Activated naive CD4-positive, alpha-beta T cell treated with anti-CD3 and anti-CD28 coated beads, Interleukin-2, amount 10 ng/mL, durations not matched to agents 7 days and 5 days (primary cell): ENCODE data around the gene C17orf50.

ENCODE experiments used
- CTCF ChIA-PET: fragments of 350-600 bp; sonication (Branson Sonifier 250); formaldehyde crosslinking; loops from one replicate; lab custom pipeline; 2021; ENCODE audit warnings: antibody characterized with exemption; lab: Charles Lee
- DNase-seq: peaks from one replicate; pipeline ENCODE4 v3.0.0-alpha.2; 2020
- H3K27ac Mint-ChIP-seq: one replicate; pipeline ENCODE4 v1.8.0; 2021; ENCODE audit warnings: mild to moderate bottlenecking, moderate library complexity, mixed read lengths
- H3K27me3 Mint-ChIP-seq: one replicate; pipeline ENCODE4 v1.8.0; 2021; ENCODE audit warnings: mild to moderate bottlenecking, mixed read lengths
- H3K36me3 Mint-ChIP-seq: one replicate; pipeline ENCODE4 v1.8.0; 2021; ENCODE audit warnings: mixed read lengths
- H3K4me1 Mint-ChIP-seq: one replicate; pipeline ENCODE4 v1.8.0; 2021; ENCODE audit warnings: mixed read lengths
- H3K4me3 Mint-ChIP-seq: one replicate; pipeline ENCODE4 v1.8.0; 2021; ENCODE audit warnings: mild to moderate bottlenecking, moderate library complexity, mixed read lengths
- H3K9me3 Mint-ChIP-seq: one replicate; pipeline ENCODE4 v1.8.0; 2021; ENCODE audit warnings: mixed read lengths

Gene C17orf50

DNA sequence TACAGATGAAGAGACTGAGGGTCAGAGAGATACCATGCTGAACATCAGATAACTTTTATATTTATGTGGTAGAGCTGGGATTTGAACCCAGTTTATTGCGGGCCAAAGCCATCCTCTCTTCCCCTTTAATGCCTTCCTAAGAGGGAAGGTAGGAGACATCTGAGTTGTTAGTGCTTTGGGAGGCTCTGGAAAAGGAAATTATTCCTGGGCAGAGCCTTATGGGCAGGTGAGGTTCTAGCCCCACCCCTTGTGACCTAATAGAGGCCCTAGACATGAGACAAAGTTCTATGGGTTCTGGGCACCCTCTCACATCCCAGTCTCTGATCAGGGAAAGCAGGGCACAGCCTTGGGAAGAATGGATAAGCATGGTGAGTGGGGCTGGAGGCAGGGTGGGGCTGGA is at the start of gene C17orf50:
C17orf50 (plus strand) TSS at position 301 of the 400 bp plus-strand sequence; CDS start at position 356, 55 bp downstream.
- no peak within 1 kb of the TSS for H3K27ac Mint-ChIP-seq
- H3K9me3 Mint-ChIP-seq: no peaks in the 10 kb centered on the region
- no peaks in the 10 kb centered on the region for H3K36me3 Mint-ChIP-seq
- H3K4me1 Mint-ChIP-seq: peaks cover 12% of the 10 kb centered on the region
- CTCF ChIA-PET: interaction anchor here (1.6 to 2.0 kb wide), 2 partner anchors 35 to 45 kb away, joined by 5 to 6 read pairs; partner anchors contain the start of gene MMP28
- H3K4me3 Mint-ChIP-seq: no peak within 1 kb of the TSS
- peaks cover 29% of the 10 kb centered on the region for H3K27me3 Mint-ChIP-seq
- no peak for DNase-seq

DNA sequence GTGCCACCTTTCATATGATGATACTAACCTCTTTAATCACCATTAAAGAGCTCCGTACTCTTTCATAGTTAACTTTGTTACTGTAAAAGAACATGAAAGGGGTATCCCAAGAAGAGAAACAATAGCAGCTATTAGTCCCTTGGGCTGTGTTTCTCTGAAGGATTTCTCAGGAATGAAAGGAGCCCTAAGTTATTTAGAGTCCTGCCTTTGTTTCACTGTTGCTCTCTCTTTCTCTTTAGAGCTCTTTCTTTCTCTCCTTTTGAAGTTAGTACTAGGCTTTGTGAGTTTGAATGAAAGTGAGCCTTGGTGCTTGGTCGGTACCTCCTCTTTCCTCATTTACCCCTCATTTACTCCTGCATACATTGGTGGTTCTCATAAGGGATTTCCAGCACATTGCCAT is 49.7 kb upstream of the C17orf50 start:
- CTCF ChIA-PET: interaction anchor here (1.2 kb wide), 1 partner anchor 13 kb away, joined by 4 read pairs; no protein-coding TSS in a partner anchor
- no peak for DNase-seq
- Mint-ChIP-seq H3K27me3 (no peaks in the 10 kb centered on the region), H3K4me3 (no peak overlapping the region), H3K27ac (no peak overlapping the region), H3K9me3 (no peaks in the 10 kb centered on the region), H3K4me1 (peaks cover 16% of the 10 kb centered on the region), H3K36me3 (peaks cover 17% of the 10 kb centered on the region)

DNA sequence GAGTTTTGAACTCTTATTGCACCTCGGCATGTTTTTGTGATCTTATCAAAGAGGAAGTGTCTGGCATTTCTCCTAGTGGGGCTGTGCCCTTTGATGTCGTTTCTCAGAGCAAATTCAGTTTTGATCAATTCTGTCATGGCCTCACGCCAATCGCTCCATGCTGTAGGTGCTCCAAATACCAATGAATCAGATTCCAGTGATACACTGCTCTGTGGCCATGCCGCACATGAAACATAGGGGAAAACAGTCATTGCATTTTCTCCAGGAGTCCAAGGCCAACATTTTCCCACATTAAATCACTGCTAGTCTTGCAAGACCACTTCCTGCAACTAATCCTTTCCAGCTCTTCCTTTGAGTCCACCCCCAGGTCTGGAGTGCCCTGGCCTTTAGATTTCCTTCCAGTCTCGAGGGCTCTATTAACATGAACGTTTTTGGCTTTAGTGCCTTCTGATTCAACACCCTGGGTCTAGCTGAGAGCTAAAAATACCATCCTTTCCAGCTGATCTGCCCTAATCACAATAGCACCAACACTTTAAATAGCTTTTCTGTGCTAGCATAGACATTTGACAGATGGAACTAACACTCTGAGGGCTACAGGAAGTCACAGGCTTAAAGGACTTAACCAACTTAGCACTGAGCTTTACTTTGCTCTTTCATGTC is 47.5 kb upstream of the C17orf50 start:
- peaks cover 33% of the 10 kb centered on the region for H3K36me3 Mint-ChIP-seq

DNA sequence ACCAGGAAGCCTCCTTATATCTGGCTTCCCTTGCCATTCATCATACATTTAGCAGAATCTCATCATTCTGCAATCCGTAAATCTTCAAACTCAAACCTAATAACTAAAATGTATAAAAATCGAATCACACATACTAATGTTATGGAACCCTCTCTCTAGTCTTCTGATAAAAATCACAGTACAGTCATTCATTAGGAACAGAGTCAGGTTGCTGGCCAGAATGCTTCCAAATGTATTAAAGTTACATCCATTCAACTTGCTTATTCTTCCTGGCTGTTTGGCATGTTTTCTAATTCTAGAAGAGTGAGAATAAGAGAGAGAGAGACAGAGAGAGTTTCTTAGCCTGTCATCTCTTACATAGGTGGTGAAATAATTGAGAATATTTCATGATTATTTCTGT is 45.7 kb upstream of the C17orf50 start:
- Mint-ChIP-seq H3K27ac (no peak overlapping the region), H3K4me3 (no peak overlapping the region), H3K4me1 (peaks cover 5% of the 10 kb centered on the region), H3K27me3 (no peaks in the 10 kb centered on the region), H3K36me3 (peaks cover 37% of the 10 kb centered on the region), H3K9me3 (no peaks in the 10 kb centered on the region)
- no peak for DNase-seq
- CTCF ChIA-PET: interaction anchor here (1.0 kb wide), 1 partner anchor 33 kb away, joined by 4 read pairs; no protein-coding TSS in a partner anchor

More for the DNA sequence above, 47.5 kb upstream of the C17orf50 start:
- Mint-ChIP-seq H3K27me3 (no peaks in the 10 kb centered on the region), H3K4me1 (peaks cover 16% of the 10 kb centered on the region), H3K9me3 (no peaks in the 10 kb centered on the region), H3K4me3 (no peak overlapping the region), H3K27ac (no peak overlapping the region)
- DNase-seq: no peak
- CTCF ChIA-PET: interaction anchor here (0.6 kb wide), 1 partner anchor 71 kb away, joined by 3 read pairs; no protein-coding TSS in a partner anchor

DNA sequence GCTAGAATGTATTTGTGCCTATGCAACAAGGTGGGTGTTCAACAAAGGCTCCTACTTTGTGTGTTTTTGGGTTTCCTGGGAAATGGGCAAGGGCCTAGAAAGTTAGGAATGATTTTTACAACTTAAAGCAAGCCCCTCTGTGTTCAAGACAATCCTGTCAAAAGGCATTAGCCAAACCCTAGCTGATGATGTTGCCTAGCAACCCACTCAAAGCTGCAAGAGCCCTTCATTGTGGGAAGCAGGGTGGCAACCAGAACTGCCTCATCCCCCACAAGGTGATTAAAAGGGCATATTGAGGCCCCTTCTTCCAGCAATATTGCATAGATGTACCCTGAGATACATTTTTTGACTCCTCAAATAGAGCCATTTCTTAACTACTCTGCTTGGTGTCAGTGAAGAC is 45.3 kb upstream of the C17orf50 start:
- no peaks in the 10 kb centered on the region for H3K27me3 Mint-ChIP-seq
- no peaks in the 10 kb centered on the region for H3K9me3 Mint-ChIP-seq
- CTCF ChIA-PET: interaction anchor here (1.0 kb wide), 1 partner anchor 32 kb away, joined by 4 read pairs; no protein-coding TSS in a partner anchor
- no peak overlapping the region for H3K4me3 Mint-ChIP-seq
- no peak overlapping the region for H3K27ac Mint-ChIP-seq
- peaks cover 5% of the 10 kb centered on the region for H3K4me1 Mint-ChIP-seq
- no peak for DNase-seq
- H3K36me3 Mint-ChIP-seq: peaks cover 36% of the 10 kb centered on the region

DNA sequence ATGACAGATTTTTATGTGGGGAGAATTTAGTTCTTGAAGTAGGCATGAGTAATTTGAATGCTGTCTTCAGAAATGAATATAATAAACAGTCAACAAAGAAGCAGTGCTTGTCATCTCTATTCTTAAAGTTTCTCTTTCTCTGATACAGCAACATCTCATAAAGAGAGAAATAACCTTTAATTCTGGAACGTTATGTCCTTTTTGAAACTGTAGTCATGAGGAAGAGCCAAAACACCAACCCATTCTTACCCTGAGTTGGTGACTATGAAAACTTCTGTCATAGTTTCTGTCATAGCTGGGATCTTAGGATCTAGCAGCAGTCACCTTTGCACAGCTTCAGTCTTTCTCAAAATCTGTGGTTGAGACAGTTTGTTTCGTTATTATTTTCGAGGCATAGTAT is 44.5 kb upstream of the C17orf50 start:
- Mint-ChIP-seq H3K27me3 (no peaks in the 10 kb centered on the region), H3K4me1 (peaks cover 4% of the 10 kb centered on the region), H3K9me3 (no peaks in the 10 kb centered on the region), H3K4me3 (no peak overlapping the region), H3K36me3 (peaks cover 35% of the 10 kb centered on the region), H3K27ac (no peak overlapping the region)
- no peak for DNase-seq
- CTCF ChIA-PET: no interaction called here

DNA sequence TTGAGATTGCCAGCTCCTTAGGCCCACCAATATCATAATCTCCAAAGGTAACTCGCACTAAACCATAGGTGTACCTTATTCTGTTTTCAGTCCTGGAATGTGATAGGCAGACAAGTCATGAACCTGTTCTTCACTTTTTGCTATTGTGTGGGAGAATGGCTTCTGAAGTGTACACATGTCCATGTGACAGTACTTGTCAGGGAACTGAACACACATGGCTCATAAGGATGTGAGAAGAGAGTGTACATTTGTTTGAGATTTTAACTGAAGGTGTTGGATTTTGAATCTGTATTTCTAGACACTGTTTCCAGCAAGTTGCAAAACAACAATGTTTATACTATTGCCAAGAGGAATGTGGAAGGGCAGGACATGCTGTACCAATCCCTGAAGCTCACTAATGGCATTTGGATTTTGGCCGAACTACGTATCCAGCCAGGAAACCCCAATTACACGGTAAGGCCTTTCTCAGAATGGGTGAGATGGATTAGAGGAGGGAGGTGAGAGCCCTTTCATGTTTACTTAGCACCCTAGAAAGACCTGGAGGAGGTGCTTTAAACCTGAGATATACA is 43.7 kb upstream of the C17orf50 start:
- no peak for DNase-seq
- Mint-ChIP-seq H3K27ac (no peak overlapping the region), H3K36me3 (peaks cover 36% of the 10 kb centered on the region), H3K27me3 (no peaks in the 10 kb centered on the region), H3K9me3 (no peaks in the 10 kb centered on the region), H3K4me1 (peaks cover 2% of the 10 kb centered on the region), H3K4me3 (no peak overlapping the region)
- CTCF ChIA-PET: interaction anchor here (1.5 kb wide), 1 partner anchor 104 kb away, joined by 5 read pairs; no protein-coding TSS in a partner anchor

DNA sequence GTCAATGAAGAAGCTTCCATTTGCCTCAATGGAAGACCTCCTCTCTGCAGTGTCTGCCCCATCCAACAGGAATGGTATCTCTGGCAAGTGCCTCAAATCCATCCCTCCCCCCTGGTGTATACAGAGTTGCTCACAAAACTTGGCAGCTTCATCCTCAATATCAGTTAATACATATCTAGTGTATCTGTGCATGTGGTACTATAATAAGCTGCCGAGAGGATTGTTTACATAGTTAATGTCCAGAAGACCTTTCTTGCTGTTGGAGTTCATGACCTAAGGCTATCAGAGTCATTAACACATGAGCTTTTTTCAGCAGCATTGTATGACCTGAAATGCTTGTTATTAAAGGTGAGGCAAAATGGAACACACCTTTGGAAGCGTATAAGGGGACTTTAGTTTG is 43.2 kb upstream of the C17orf50 start:
- Mint-ChIP-seq H3K27me3 (no peaks in the 10 kb centered on the region), H3K36me3 (peaks cover 35% of the 10 kb centered on the region), H3K9me3 (no peaks in the 10 kb centered on the region), H3K4me1 (no peaks in the 10 kb centered on the region), H3K4me3 (no peak overlapping the region), H3K27ac (no peak overlapping the region)
- CTCF ChIA-PET: interaction anchor here (1.5 kb wide), 1 partner anchor 104 kb away, joined by 5 read pairs; no protein-coding TSS in a partner anchor
- DNase-seq: no peak

DNA sequence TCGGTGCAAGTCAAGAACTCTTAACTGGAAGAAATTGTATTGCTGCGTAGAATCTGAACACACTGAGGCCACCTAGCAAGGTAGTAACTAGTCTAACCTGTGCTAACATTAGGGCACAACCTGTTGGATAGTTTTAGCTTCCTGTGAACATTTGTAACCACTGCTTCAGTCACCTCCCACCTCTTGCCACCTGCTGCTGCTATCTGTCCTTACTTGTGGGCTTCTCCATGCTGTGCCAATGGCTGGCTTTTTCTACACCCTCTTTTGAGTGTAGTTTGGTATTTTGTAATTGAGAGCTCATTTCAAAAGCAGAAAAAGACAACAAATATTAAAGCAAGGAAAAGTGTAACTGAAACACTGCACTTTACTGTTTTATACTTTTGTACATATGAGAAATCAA is 37.0 kb upstream of the C17orf50 start:
- no peaks in the 10 kb centered on the region for H3K9me3 Mint-ChIP-seq
- no peak for DNase-seq
- H3K4me3 Mint-ChIP-seq: no peak overlapping the region
- no peaks in the 10 kb centered on the region for H3K27me3 Mint-ChIP-seq
- peaks cover 33% of the 10 kb centered on the region for H3K36me3 Mint-ChIP-seq
- H3K4me1 Mint-ChIP-seq: no peaks in the 10 kb centered on the region
- H3K27ac Mint-ChIP-seq: no peak overlapping the region
- CTCF ChIA-PET: interaction anchor here (0.8 to 1.4 kb wide), 4 partner anchors 13 to 111 kb away, joined by 3 to 4 read pairs (median 4); no protein-coding TSS in a partner anchor

DNA sequence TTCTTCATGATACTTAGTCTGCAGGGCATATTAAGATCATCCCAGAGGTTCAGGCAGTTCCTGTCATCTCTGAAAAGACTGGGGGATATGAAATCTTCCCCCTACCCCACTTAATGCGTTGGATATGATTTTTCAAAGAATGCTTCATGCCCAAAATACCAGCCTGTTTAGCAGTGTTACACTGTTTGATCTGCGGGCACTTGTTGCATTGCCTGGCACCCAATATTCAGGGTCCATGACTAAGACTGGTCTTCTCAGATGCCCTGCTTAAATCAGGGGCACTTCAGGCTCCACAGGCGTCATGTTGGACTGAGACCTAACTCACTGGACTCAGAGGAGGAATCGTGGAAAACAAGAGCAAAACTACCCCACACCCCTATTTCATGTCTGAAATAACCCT is 35.6 kb upstream of the C17orf50 start:
- CTCF ChIA-PET: no interaction called here
- Mint-ChIP-seq H3K27me3 (no peaks in the 10 kb centered on the region), H3K4me1 (no peaks in the 10 kb centered on the region), H3K36me3 (peaks cover 27% of the 10 kb centered on the region), H3K9me3 (no peaks in the 10 kb centered on the region), H3K4me3 (no peak overlapping the region), H3K27ac (no peak overlapping the region)
- DNase-seq: no peak

DNA sequence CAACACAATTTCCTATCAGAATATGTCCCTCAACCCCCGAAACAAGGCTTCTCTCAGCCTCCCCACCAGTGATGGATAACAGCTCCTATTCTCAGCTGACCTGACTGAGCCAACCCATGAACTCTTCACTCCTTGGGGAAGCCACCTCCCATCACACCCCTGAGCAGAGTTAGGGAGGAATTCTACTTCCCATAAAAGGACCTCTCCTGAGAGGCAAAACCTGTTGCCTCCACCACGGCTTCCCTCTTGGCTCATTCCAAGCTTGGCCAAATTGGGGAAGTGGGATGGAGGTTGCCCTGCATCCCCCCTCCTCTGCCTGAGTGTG is 34.9 kb upstream of the C17orf50 start:
- no peak overlapping the region for H3K4me3 Mint-ChIP-seq
- CTCF ChIA-PET: no interaction called here
- H3K27me3 Mint-ChIP-seq: peaks cover 6% of the 10 kb centered on the region

DNA sequence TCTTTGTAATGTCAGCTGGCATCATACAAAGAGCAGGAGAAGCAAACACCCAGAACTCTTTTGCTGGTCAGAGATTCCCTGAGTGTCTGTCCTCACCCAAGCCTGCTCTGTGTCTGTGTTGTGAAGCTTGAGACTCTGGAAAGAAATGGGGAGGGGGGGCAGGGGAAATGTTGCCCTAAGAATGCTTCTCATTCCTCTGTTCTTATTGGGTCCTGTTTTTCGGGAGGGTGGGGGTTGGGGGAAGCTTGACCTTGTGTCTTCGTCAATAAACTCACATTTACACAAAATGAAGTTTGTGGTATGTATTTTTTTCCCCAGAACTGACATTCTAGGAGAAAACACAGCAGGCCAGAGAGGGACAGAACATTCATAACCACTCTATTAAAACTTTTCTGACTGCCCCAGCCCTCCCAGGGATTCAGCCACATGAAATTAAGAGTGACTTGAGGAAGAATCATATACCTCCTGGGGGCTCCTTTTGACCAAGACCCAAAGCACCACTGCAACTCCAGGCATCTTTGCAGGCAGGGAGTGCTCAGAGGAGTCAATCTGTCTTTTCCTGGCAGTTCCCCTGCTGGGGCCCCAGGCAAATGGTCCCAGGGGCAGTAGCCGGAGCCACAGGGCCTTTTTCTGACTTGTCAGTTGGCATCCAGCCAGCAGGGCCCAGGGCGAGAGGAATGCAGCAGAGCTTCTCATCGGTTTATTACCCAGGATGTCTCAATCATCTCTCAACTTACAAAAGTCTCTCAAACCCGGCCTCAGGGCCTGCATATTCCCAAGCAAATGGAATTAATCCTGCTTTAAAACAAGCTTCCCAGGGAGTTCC is 34.3 kb upstream of the C17orf50 start:
- H3K9me3 Mint-ChIP-seq: no peaks in the 10 kb centered on the region
- H3K27ac Mint-ChIP-seq: no peak overlapping the region
- peaks cover 24% of the 10 kb centered on the region for H3K36me3 Mint-ChIP-seq
- CTCF ChIA-PET: interaction anchor here (2.9 kb wide), 1 partner anchor 21 kb away, joined by 11 read pairs; no protein-coding TSS in a partner anchor
- no peak overlapping the region for H3K4me3 Mint-ChIP-seq
- DNase-seq: no peak
- H3K27me3 Mint-ChIP-seq: peaks cover 12% of the 10 kb centered on the region
- peaks cover 11% of the 10 kb centered on the region for H3K4me1 Mint-ChIP-seq

More for the DNA sequence above, 34.9 kb upstream of the C17orf50 start:
- Mint-ChIP-seq H3K27ac (no peak overlapping the region), H3K9me3 (no peaks in the 10 kb centered on the region), H3K4me1 (peaks cover 5% of the 10 kb centered on the region), H3K36me3 (peaks cover 26% of the 10 kb centered on the region)
- no peak for DNase-seq

DNA sequence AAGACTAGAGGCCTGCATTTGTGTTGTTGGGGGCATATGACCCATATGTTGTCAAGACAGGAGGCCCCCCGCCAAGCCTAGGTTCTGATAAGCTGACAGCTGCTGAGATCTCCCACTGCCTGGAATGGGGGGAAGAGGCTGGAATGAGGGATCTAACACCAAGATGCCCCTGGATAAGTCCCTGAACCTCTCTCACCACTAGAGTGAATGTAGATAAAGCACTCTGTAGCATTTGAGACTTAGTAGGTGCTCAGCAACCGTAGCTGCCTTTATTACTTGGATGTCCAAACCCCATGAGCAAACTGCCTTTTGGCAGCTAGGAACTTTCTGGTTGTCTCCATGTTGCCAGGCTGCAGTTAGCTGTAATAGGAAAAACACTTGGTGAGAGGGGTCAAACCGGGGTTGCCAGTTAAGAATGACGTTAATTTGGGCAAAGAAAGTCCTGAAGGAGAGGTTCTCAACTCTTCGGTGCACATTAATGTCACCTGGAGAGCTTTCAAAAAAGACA is 33.7 kb upstream of the C17orf50 start:
- H3K27ac Mint-ChIP-seq: no peak overlapping the region
- H3K4me1 Mint-ChIP-seq: peaks cover 11% of the 10 kb centered on the region
- no peak for DNase-seq
- no peaks in the 10 kb centered on the region for H3K9me3 Mint-ChIP-seq
- H3K4me3 Mint-ChIP-seq: no peak overlapping the region
- H3K36me3 Mint-ChIP-seq: peaks cover 21% of the 10 kb centered on the region
- H3K27me3 Mint-ChIP-seq: peaks cover 15% of the 10 kb centered on the region
- CTCF ChIA-PET: interaction anchor here (2.9 to 3.4 kb wide), 2 partner anchors 21 to 37 kb away, joined by 11 read pairs; no protein-coding TSS in a partner anchor

DNA sequence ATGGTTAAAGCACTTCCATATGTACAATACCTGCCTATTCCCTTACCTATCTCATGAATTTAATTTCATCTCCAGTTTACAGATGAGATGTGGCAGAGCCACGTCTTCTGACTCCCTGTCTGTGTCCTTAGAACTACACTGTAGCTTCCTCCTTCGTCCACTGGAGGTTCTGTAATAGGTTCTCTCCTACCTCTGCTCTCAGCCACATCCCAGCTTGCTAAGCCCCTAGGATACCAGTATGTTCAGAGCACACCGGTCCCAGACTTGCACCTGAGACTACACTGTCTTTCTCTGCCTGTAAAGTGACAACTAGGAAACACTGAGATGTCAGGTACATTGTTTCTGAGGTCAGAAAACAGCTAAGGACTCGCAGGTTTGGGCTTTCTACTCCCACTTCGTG is 33.1 kb upstream of the C17orf50 start:
- Mint-ChIP-seq H3K9me3 (no peaks in the 10 kb centered on the region), H3K27me3 (peaks cover 22% of the 10 kb centered on the region), H3K4me3 (no peak overlapping the region), H3K4me1 (peaks cover 11% of the 10 kb centered on the region), H3K36me3 (peaks cover 21% of the 10 kb centered on the region), H3K27ac (no peak overlapping the region)
- DNase-seq: no peak
- CTCF ChIA-PET: interaction anchor here (2.9 to 3.4 kb wide), 2 partner anchors 20 to 36 kb away, joined by 11 read pairs; no protein-coding TSS in a partner anchor
